ENCODE measurements around the gene BCAP31.

Gene BCAP31

GRCh38 chrX:153765138-153766079 lies 41.2 kb upstream of the BCAP31 start:
- DNase-seq (ENCODE audit: low read depth) = peak; percentile 15
- TF ChIP-seq, protein P1, sequence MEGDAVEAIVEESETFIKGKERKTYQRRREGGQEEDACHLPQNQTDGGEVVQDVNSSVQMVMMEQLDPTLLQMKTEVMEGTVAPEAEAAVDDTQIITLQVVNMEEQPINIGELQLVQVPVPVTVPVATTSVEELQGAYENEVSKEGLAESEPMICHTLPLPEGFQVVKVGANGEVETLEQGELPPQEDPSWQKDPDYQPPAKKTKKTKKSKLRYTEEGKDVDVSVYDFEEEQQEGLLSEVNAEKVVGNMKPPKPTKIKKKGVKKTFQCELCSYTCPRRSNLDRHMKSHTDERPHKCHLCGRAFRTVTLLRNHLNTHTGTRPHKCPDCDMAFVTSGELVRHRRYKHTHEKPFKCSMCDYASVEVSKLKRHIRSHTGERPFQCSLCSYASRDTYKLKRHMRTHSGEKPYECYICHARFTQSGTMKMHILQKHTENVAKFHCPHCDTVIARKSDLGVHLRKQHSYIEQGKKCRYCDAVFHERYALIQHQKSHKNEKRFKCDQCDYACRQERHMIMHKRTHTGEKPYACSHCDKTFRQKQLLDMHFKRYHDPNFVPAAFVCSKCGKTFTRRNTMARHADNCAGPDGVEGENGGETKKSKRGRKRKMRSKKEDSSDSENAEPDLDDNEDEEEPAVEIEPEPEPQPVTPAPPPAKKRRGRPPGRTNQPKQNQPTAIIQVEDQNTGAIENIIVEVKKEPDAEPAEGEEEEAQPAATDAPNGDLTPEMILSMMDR (conservative IDR thresholded peaks at IDR 0.05; ENCODE audit: low read depth, low read length) = no peak
- H3K4me3 ChIP-seq (ENCODE audit: low read depth, low read length) = peak overlapping the region; percentile 54

GRCh38 chrX:153764786-153765137 lies 40.6 kb upstream of the BCAP31 start:
- no peak for DNase-seq (ENCODE audit: low read depth)
- TF ChIP-seq, protein P1 (conservative IDR thresholded peaks at IDR 0.05; ENCODE audit: low read depth, low read length) = no peak
- no peak overlapping the region for H3K4me3 ChIP-seq (ENCODE audit: low read depth, low read length)

- peak within 1 kb of the TSS; percentile 11 for H3K4me3 ChIP-seq (ENCODE audit: low read depth, low read length)
- TF ChIP-seq, protein P1 (conservative IDR thresholded peaks at IDR 0.05; ENCODE audit: low read depth, low read length) = peak; percentile 76
Observed at GRCh38 chrX:153763989-153764755, 40.0 kb upstream of the BCAP31 start, which contains the start of gene PLXNB3. PLXNB3 (plus strand) TSS chrX:153764249; CDS start chrX:153765536, 1,287 bp downstream.

DNA sequence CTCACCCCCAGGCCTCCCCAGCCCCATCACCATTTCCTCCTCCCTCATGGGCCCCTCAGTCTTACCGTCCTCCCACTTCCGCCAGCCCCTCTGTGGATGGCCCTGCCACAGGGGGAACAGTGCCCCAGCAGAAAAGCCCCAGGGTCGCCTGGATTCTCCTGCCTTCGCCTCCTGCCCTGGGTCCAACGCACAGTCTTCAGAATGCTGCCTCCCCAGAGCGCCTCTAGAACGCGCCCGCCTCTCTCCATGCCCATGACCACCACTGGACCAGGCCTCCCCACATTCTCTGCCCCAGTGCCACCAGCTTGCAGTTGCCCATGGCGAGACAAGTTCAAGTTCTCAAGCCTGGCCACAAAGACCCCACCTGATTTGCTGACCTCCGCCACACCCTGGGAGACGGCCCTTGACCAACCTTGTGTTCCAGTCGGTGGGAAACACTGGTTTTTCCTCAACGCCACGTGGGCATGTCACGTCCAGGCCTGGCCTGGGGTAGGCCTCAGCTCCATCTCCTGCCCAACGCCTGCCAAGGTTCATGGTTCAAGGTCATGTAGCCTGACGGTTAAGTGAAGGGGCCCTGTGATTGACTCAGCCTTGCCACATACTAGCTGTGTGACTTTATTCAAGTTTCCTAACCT lies 39.2 kb upstream of the BCAP31 start:
- no peak overlapping the region for H3K4me3 ChIP-seq (ENCODE audit: low read depth, low read length)
- TF ChIP-seq, protein P1 (conservative IDR thresholded peaks at IDR 0.05; ENCODE audit: low read depth, low read length) = no peak
- no peak for DNase-seq (ENCODE audit: low read depth)

More at GRCh38 chrX:153763989-153764755, 40.0 kb upstream of the BCAP31 start, which contains the start of gene PLXNB3:
- DNase-seq (ENCODE audit: low read depth) = peak; percentile 61

DNA sequence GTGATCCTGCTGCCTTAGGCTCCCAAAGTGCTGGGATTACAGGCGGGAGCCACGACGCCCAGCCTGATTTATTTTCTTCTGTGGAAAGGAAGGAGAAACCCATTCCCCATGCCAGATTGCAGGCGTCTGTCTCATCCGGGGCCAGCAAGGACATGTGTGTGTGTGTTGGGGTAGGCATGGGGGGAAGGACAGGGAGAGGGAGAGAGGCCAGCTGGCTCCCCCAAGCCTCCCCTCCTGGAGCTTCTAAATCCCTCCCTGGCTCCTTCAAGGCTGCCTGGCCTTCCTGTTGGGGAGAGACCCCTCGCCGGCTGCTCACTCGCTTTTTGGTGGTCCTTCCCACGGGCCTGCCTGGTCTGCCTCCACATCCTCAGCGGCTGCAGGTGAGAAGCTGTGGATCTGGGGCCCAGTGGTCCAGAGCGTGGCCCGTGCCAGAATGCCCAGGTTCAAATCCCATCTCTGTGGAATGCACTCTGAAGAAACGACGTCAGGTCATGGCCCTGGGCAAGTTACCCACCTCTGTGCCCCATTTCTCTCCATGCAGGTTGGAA lies 38.5 kb upstream of the BCAP31 start:
- no peak for DNase-seq (ENCODE audit: low read depth)
- TF ChIP-seq, protein P1 (conservative IDR thresholded peaks at IDR 0.05; ENCODE audit: low read depth, low read length) = no peak
- H3K4me3 ChIP-seq (ENCODE audit: low read depth, low read length) = no peak overlapping the region

DNA sequence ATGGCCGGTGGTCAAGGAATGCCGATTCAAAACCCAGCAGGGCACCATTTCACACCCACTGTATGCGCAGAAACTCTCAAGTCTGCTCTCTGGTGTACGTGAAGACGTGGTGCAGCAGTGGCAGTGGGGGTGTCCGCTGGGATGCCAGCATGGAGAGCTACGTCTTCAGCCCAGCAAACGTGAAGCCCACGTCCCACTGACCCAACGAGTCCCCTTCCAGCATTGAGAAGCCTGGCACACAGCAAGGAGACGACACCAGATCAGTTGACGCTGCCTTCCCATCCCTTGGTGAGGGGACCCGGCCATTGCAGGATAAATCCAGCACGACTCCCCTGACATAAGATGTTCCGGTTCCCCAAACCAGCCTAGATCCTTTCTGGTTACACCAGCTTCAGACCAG lies 37.7 kb upstream of the BCAP31 start:
- no peak for DNase-seq (ENCODE audit: low read depth)
- TF ChIP-seq, protein P1 (conservative IDR thresholded peaks at IDR 0.05; ENCODE audit: low read depth, low read length) = no peak
- H3K4me3 ChIP-seq (ENCODE audit: low read depth, low read length) = no peak overlapping the region

Data from choroid plexus epithelial cell (primary cell).